ENCODE data around the gene IL17RC. TPM values are rescaled to one million over a fixed set of nuclear protein-coding genes. Genes with fewer than 3 reads are reported as not detected.

Gene IL17RC
- total and polyA plus RNA-seq, 7 donors = 9.9 to 88.9 (median 57.8) TPM

DNA sequence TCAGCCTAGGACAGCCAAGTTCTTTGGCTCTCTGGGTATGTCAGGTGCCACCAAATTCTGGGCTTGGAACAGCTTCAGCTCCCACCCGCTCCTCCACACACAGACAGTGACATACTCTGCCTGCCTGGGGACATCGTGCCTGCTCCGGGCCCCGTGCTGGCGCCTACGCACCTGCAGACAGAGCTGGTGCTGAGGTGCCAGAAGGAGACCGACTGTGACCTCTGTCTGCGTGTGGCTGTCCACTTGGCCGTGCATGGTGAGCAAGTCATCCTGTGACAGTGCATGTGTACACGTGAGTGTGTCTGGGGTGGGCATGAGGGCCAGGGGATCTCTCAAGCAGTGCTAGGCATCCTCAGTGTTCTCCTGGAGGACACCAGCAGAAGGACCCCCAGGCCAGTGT is 922 bp downstream of the IL17RC start:
- H3K27ac ChIP-seq = peak overlapping the region; percentile 83 to 98 (median 96)
- H3K9me3 ChIP-seq = no peaks in the 10 kb centered on the region
- H3K27me3 ChIP-seq = no peaks in the 10 kb centered on the region
- WGBS, 2 donors = 70 to 79% methylated on average over 10 of the region's 10 CpGs
- DNase-seq = no peak
- H3K4me1 ChIP-seq = peaks cover 0 to 56% (median 47%) of the 10 kb centered on the region in 4 donors
- intact Hi-C loops (cut with DNase I) = loop anchor here (2.0 kb wide), 2 partner anchors 15 to 29 kb away; partner anchors contain the start of gene CRELD1
- H3K36me3 ChIP-seq = peaks cover 0 to 28% (median 5%) of the 10 kb centered on the region in 4 donors
- H3K4me3 ChIP-seq = peak overlapping the region in 3 of 4 donors; percentile 65 to 83 (median 72)
- no peak for TF ChIP-seq EP300 (IDR thresholded peaks at IDR 0.05)
- no peak for TF ChIP-seq POLR2AphosphoS5 (IDR thresholded peaks at IDR 0.05)
- TF ChIP-seq POLR2A (IDR thresholded peaks at IDR 0.05) = no peak
- TF ChIP-seq, protein P1, sequence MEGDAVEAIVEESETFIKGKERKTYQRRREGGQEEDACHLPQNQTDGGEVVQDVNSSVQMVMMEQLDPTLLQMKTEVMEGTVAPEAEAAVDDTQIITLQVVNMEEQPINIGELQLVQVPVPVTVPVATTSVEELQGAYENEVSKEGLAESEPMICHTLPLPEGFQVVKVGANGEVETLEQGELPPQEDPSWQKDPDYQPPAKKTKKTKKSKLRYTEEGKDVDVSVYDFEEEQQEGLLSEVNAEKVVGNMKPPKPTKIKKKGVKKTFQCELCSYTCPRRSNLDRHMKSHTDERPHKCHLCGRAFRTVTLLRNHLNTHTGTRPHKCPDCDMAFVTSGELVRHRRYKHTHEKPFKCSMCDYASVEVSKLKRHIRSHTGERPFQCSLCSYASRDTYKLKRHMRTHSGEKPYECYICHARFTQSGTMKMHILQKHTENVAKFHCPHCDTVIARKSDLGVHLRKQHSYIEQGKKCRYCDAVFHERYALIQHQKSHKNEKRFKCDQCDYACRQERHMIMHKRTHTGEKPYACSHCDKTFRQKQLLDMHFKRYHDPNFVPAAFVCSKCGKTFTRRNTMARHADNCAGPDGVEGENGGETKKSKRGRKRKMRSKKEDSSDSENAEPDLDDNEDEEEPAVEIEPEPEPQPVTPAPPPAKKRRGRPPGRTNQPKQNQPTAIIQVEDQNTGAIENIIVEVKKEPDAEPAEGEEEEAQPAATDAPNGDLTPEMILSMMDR (IDR thresholded peaks at IDR 0.05) = no peak

DNA sequence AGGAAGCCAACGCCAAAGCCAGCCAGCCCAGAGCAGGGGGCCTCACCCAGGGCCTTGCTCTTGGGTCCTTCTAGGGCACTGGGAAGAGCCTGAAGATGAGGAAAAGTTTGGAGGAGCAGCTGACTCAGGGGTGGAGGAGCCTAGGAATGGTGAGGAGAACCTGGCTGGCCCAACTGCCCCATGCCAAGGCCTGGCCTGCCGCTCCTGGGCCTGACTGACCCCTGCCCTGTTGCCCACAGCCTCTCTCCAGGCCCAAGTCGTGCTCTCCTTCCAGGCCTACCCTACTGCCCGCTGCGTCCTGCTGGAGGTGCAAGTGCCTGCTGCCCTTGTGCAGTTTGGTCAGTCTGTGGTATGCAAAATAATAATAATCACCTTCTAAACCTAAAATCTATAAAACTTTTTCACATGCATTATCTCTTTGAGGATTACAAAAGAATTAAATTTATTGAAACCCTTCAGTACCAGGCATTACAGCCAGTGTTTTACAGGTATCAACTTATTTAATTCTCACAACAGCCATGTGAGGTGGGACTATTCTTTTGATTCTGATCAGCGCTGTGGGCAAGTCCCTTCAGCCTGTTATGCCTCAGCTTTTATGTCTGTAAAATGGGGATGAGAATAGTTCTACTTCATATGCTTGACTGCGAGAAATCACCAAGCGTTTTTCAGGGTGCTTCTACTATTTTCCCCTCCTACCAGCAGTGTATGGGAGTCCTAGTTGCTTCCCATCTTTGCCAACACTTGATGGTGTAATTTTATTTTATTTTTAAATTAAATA is 1.6 kb downstream of the IL17RC start:
- peak overlapping the region in 3 of 4 donors; percentile 96 to 98 (median 97) for H3K27ac ChIP-seq
- no peak for DNase-seq
- H3K36me3 ChIP-seq = peaks cover 0 to 32% (median 5%) of the 10 kb centered on the region in 4 donors
- TF ChIP-seq EP300 (IDR thresholded peaks at IDR 0.05) (no peak), POLR2AphosphoS5 (IDR thresholded peaks at IDR 0.05) (no peak), POLR2A (IDR thresholded peaks at IDR 0.05) (no peak)
- TF ChIP-seq, protein P1 (IDR thresholded peaks at IDR 0.05) = no peak
- H3K4me1 ChIP-seq = peaks cover 0 to 51% (median 44%) of the 10 kb centered on the region in 4 donors
- intact Hi-C loops (cut with DNase I) = no loop called here
- H3K27me3 ChIP-seq = no peaks in the 10 kb centered on the region
- 95 to 96% methylated on average over 8 of the region's 8 CpGs for WGBS, 2 donors
- no peaks in the 10 kb centered on the region for H3K9me3 ChIP-seq
- no peak overlapping the region for H3K4me3 ChIP-seq

GRCh38 chr3:9928158-9928557 is 11.3 kb downstream of the IL17RC start:
- 96 to 97% methylated on average over 23 of the region's 23 CpGs for WGBS, 2 donors
- Histone ChIP-seq H3K27me3 (no peaks in the 10 kb centered on the region), H3K9me3 (no peaks in the 10 kb centered on the region), H3K4me3 (no peak overlapping the region), H3K4me1 (peaks cover 0 to 15% (median 13%) of the 10 kb centered on the region in 4 donors), H3K36me3 (peaks cover 20 to 70% (median 28%) of the 10 kb centered on the region in 4 donors), H3K27ac (no peak overlapping the region)
- no peak for DNase-seq
- TF ChIP-seq POLR2A (IDR thresholded peaks at IDR 0.05) (no peak), POLR2AphosphoS5 (IDR thresholded peaks at IDR 0.05) (no peak), EP300 (IDR thresholded peaks at IDR 0.05) (no peak)
- TF ChIP-seq, protein P1 (IDR thresholded peaks at IDR 0.05) = no peak
- intact Hi-C loops (cut with DNase I) = no loop called here

- no peak overlapping the region for H3K4me3 ChIP-seq
- intact Hi-C loops (cut with DNase I) = loop anchor here (5.0 kb wide), 3 partner anchors 96 to 211 kb away; partner anchors contain the start of genes BRK1, FANCD2 and VHL
- no peaks in the 10 kb centered on the region for H3K9me3 ChIP-seq
- no peak overlapping the region for H3K27ac ChIP-seq
- peaks cover 12 to 43% (median 21%) of the 10 kb centered on the region in 4 donors for H3K36me3 ChIP-seq
- TF ChIP-seq, protein P1 (IDR thresholded peaks at IDR 0.05) = no peak
- TF ChIP-seq EP300 (IDR thresholded peaks at IDR 0.05) = no peak
- no peak for TF ChIP-seq POLR2A (IDR thresholded peaks at IDR 0.05)
- no peak for TF ChIP-seq POLR2AphosphoS5 (IDR thresholded peaks at IDR 0.05)
- peaks cover 0 to 37% (median 33%) of the 10 kb centered on the region in 4 donors for H3K4me1 ChIP-seq
- DNase-seq = no peak
- no peaks in the 10 kb centered on the region for H3K27me3 ChIP-seq
- WGBS, 2 donors = 91 to 97% methylated on average over 4 of the region's 4 CpGs
Measured at GRCh38 chr3:9930804-9931418, 14.0 kb downstream of the IL17RC start.

Data from sigmoid colon (tissue), 7 donors.